PC-9 (cell line): Measurements from ENCODE around the gene FGF11.

Experiments
- EZH2 ChIP-seq: fragments of 200-600 bp; sonication (generic); IDR thresholded peaks from 2 replicates; pipeline ENCODE4 v1.8.0; 2017; ENCODE audit warnings: antibody characterized with exemption, low read depth
- TF ChIP-seq, protein P1 (sequence below): fragments of 200-600 bp; sonication (generic); conservative IDR thresholded peaks from 2 replicates; pipeline ENCODE4 v1.6.1; 2017; ENCODE audit warnings: mixed run types, antibody characterized with exemption, mild to moderate bottlenecking, moderate library complexity

GRCh38 chr17:7432296-7432695 lies 7.0 kb upstream of the FGF11 start:
- TF ChIP-seq, protein P1, sequence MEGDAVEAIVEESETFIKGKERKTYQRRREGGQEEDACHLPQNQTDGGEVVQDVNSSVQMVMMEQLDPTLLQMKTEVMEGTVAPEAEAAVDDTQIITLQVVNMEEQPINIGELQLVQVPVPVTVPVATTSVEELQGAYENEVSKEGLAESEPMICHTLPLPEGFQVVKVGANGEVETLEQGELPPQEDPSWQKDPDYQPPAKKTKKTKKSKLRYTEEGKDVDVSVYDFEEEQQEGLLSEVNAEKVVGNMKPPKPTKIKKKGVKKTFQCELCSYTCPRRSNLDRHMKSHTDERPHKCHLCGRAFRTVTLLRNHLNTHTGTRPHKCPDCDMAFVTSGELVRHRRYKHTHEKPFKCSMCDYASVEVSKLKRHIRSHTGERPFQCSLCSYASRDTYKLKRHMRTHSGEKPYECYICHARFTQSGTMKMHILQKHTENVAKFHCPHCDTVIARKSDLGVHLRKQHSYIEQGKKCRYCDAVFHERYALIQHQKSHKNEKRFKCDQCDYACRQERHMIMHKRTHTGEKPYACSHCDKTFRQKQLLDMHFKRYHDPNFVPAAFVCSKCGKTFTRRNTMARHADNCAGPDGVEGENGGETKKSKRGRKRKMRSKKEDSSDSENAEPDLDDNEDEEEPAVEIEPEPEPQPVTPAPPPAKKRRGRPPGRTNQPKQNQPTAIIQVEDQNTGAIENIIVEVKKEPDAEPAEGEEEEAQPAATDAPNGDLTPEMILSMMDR = no peak
- TF ChIP-seq EZH2 = no peak
